Measurements from ENCODE around the gene NAA38. TPM values are rescaled to one million over a fixed set of nuclear protein-coding genes. Genes with fewer than 3 reads are reported as not detected.

Gene NAA38
- polyA plus RNA-seq, 3 donors, result 94.2 to 137 (median 104) TPM

DNA sequence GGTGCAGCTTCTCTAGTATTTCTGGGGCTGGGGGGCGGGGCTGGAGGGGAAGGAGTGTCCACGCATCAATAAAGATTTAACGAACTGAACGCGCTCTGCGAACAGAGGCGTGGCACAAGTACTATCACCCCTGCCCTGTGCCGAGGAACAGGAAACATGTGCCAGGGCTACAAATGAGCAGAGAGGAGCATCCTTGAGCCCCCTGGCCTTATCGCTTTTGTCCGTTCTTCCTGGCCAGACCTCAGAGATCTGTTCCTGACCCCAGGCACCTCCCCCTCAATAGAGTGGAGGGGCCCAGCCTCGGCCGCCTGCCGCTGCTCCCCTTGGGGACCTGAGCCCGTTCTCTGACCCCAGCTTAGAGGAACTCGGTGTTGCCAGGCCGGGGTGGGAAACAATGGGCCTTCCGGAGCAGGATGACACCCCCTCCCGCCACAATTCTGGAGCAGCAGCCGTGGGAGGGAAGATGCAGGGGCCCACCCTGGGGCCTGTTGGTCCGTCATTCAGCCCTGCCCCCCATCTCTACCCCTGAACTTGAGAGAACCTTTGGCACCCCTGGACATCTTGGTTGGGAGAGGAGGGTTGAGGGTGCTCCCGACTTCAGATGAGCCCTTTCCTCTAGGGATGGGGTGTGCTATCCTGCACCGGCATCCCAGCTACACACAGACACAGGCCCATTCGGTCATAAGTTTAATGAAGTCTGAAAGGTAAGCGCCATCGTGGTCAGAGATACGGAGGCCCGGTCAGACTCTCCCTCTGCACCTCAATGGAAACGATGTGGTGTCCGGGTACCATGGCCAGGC is 1.1 kb downstream of the NAA38 start:
- peak; percentile 42 for DNase-seq

DNA sequence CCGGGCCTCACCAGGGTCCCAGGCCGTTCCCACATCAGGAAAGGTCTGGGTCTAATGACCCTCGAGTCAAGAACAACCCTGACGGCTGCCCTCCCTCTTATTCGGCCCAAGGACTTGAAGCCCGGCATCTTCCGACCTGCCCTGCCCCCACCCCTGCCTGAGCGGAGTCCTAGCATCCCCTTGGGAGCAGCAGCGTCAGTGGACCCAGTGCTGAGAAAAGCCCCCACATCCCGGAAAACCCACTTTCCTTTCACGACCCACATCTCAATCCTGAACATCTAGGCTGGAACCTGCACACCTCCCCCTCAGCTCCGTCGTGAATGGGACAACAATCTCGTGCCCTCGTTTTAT is 1.7 kb downstream of the NAA38 start:
- no peak for DNase-seq

DNA sequence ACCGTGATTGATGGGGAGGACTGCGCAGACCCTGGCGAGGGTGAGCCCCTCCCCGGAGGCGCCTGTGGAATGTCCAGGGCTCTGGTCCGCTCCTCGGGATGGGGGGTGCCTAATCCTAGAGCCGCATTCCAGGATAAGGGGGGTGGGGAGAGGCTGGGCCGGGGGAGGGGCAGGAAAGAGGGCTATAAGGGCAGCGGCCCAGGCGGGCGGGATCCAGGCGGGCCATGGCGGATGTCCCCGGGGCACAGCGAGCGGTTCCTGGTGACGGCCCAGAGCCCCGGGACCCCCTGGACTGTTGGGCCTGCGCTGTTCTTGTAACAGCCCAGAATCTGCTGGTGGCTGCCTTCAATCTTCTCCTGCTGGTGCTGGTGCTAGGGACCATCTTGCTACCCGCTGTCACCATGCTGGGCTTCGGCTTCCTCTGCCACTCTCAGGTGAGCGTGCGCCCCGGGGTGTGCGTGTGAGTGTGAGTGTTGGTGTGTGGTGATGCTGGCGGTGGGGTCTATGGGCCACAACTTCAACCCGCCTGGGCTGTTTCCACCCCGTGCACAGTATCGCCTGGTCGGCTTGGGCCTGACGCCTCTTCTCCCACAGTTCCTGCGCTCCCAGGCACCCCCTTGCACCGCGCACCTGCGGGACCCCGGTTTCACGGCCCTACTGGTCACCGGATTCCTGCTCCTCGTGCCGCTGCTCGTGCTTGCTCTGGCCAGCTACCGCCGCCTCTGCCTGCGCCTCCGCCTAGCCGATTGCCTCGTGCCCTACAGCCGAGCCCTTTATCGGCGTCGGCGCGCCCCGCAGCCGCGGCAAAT is 2.3 kb downstream of the NAA38 start, which contains the start of gene TMEM88:
TSS of gene TMEM88 (plus strand) at position 216 of the 809 bp plus-strand sequence. CDS start at position 225, 9 bp downstream.
- DNase-seq, result peak; percentile 51

DNA sequence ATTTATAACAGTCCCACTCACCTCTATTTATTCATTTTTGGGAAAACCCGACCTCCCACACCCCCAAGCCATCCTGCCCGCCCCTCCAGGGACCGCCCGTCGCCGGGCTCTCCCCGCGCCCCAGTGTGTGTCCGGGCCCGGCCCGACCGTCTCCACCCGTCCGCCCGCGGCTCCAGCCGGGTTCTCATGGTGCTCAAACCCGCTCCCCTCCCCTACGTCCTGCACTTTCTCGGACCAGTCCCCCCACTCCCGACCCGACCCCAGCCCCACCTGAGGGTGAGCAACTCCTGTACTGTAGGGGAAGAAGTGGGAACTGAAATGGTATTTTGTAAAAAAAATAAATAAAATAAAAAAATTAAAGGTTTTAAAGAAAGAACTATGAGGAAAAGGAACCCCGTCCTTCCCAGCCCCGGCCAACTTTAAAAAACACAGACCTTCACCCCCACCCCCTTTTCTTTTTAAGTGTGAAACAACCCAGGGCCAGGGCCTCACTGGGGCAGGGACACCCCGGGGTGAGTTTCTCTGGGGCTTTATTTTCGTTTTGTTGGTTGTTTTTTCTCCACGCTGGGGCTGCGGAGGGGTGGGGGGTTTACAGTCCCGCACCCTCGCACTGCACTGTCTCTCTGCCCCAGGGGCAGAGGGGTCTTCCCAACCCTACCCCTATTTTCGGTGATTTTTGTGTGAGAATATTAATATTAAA is 3.1 kb downstream of the NAA38 start:
- no peak for DNase-seq

DNA sequence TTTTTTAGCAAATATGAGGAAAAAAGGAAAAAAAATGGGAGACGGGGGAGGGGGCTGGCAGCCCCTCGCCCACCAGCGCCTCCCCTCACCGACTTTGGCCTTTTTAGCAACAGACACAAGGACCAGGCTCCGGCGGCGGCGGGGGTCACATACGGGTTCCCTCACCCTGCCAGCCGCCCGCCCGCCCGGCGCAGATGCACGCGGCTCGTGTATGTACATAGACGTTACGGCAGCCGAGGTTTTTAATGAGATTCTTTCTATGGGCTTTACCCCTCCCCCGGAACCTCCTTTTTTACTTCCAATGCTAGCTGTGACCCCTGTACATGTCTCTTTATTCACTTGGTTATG is 3.7 kb downstream of the NAA38 start:
- no peak for DNase-seq

DNA sequence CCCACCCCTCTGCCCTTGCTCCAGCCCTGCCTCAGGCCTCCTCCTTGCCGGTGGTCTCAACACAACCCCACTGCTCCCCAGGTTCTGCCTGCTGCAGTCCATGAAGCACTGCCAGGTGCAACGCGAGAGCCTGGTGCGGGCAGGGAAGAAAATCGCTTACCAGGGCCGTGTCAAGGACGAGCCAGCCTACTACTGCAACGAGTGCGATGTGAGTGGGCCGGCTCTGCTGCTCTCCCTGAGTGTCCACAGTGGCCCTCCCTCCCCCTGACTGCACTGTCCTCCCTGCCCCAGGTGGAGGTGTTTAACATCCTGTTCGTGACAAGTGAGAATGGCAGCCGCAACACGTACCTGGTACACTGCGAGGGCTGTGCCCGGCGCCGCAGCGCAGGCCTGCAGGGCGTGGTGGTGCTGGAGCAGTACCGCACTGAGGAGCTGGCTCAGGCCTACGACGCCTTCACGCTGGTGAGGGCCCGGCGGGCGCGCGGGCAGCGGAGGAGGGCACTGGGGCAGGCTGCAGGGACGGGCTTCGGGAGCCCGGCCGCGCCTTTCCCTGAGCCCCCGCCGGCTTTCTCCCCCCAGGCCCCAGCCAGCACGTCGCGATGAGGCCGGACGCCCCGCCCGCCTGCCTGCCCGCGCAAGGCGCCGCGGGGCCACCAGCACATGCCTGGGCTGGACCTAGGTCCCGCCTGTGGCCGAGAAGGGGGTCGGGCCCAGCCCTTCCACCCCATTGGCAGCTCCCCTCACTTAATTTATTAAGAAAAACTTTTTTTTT is 4.3 kb downstream of the NAA38 start:
- no peak for DNase-seq

DNA sequence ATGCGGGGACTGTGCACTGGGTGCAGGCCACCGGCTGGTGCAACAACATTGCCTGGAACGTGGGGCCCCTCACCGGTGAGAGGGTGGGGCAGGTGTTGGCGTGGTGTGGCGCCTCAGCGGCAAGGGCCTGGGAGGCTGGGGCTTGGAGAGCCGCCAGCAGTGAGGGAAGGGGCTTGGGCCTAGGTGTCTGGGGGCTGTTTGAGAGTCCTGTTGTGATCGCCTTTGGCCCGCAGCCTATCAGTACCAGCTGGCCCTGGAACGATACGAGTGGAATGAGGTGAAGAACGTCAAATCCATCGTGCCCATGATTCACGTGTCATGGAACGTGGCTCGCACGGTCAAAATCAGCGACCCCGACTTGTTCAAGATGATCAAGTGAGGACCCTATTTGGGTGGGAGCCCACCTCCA is 5.1 kb downstream of the NAA38 start:
- no peak for DNase-seq

DNA sequence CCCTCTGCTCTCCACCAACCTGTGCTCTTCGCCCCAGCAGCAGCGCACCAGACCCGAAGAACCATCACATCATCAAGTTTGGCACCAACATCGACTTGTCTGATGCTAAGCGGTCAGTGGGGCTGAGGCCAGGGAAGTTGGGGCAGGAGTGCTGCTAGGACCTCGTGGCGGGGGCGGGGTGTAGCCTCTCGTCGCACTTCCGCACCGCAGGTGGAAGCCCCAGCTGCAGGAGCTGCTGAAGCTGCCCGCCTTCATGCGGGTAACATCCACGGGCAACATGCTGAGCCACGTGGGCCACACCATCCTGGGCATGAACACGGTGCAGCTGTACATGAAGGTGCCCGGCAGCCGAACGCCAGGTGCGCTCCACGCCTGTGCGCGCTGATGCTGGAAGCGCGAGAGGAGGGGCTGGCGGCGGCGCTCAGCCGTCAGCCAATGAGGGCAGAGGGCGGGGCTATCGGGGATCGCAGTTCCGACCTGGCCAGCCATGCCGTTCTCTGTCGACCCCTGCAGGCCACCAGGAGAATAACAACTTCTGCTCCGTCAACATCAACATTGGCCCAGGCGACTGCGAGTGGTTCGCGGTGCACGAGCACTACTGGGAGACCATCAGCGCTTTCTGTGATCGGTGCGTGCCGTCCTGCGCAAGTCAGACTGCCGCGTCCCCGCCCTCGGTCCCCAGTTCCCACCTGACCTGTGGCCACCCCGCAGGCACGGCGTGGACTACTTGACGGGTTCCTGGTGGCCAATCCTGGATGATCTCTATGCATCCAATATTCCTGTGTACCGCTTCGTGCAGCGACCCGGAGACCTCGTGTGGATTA is 5.7 kb downstream of the NAA38 start:
- peak; percentile 86 for DNase-seq

DNA sequence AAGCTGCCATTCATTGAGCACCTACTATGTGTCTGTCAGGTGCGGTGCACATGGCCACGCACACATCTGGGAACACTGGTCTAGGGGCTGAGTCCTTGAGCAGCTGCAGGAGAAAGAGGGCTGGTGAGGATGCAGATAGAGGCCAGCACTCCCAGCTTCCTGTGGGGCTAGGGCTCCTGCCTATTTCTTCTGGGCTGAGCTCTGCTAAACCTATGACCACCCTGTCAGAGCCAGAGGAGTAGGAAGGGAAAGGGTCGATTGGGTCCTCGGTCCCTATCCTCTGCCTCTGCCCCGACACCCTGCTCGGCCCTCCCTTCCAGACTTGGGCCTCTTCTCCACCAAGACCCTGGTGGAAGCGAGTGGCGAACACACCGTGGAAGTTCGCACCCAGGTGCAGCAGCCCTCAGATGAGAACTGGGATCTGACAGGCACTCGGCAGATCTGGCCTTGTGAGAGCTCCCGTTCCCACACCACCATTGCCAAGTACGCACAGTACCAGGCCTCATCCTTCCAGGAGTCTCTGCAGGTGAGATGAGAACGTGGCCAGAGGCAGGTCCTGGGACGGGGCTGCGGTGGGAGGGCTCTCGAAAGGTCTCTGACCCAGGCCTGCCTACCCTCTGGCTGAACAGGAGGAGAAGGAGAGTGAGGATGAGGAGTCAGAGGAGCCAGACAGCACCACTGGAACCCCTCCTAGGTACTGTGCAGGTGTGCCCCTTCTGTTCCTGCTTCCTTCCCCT is 6.5 kb downstream of the NAA38 start:
- no peak for DNase-seq

DNA sequence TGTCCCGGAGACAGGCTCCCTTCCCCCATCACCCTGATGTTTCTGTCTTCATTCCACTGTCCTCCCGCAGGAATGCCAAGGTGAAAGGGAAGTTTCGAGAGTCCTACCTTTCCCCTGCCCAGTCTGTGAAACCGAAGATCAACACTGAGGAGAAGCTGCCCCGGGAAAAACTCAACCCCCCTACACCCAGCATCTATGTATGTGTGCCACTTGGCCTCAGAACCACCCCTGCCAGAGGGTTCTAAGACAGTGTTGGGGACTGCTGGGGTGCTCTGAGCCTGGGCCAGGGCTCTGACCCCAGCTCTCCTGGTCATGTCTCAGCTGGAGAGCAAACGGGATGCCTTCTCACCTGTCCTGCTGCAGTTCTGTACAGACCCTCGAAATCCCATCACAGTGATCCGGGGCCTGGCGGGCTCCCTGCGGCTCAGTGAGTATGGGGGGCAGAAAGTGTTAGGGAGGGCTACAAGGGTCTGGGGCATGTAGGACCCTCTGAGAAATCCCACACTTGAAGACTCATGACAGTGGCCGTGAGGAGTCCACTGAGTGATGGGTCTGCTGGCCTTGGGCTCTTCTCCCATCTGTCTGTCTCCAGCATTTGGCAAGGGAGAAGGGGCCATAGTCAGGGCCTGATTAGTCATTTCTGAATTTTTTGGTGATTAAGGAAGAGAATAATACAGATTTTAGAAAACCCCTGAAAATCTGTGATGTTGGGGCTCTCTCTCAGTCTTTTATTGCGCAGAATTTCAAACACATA is 7.4 kb downstream of the NAA38 start:
- no peak for DNase-seq

DNA sequence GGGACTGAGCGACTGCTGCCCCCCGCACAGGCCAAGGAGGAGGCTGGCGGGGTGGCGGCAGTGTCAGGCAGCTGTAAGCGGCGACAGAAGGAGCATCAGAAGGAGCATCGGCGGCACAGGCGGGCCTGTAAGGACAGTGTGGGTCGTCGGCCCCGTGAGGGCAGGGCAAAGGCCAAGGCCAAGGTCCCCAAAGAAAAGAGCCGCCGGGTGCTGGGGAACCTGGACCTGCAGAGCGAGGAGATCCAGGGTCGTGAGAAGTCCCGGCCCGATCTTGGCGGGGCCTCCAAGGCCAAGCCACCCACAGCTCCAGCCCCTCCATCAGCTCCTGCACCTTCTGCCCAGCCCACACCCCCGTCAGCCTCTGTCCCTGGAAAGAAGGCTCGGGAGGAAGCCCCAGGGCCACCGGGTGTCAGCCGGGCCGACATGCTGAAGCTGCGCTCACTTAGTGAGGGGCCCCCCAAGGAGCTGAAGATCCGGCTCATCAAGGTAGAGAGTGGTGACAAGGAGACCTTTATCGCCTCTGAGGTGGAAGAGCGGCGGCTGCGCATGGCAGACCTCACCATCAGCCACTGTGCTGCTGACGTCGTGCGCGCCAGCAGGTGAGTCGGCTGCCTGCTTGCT is 8.1 kb downstream of the NAA38 start:
- DNase-seq, result no peak

DNA sequence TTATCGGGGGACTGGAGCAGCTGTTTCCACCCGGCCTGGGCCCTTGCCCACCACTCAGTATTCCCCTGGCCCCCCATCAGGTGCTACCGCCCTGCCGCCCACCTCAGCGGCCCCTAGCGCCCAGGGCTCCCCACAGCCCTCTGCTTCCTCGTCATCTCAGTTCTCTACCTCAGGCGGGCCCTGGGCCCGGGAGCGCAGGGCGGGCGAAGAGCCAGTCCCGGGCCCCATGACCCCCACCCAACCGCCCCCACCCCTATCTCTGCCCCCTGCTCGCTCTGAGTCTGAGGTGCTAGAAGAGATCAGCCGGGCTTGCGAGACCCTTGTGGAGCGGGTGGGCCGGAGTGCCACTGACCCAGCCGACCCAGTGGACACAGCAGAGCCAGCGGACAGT is 8.6 kb downstream of the NAA38 start:
- DNase-seq, result no peak

DNA sequence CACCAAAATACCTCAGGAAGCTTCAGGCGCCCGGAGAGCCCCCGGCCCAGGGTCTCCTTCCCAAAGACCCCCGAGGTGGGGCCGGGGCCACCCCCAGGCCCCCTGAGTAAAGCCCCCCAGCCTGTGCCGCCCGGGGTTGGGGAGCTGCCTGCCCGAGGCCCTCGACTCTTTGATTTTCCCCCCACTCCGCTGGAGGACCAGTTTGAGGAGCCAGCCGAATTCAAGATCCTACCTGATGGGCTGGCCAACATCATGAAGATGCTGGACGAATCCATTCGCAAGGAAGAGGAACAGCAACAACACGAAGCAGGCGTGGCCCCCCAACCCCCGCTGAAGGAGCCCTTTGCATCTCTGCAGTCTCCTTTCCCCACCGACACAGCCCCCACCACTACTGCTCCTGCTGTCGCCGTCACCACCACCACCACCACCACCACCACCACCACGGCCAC is 9.2 kb downstream of the NAA38 start:
- no peak for DNase-seq

DNA sequence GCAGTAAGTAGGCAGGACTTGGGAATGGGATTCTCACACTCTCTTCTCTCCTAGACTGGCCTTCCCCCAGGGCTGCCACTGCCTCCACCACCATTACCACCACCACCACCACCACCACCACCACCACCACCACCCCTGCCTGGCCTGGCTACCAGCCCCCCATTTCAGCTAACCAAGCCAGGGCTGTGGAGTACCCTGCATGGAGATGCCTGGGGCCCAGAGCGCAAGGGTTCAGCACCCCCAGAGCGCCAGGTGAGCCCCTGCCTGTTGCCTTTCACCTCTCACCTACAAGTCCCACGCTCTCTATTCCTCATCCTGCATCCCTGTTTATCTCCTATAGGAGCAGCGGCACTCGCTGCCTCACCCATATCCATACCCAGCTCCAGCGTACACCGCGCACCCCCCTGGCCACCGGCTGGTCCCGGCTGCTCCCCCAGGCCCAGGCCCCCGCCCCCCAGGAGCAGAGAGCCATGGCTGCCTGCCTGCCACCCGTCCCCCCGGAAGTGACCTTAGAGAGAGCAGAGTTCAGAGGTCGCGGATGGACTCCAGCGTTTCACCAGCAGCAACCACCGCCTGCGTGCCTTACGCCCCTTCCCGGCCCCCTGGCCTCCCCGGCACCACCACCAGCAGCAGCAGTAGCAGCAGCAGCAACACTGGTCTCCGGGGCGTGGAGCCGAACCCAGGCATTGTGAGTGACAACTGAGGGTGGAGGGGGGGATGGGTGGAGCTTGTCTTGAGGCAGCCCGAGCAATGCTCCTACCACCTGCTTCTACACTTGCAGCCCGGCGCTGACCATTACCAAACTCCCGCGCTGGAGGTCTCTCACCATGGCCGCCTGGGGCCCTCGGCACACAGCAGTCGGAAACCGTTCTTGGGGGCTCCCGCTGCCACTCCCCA is 10.3 kb downstream of the NAA38 start:
- DNase-seq, result no peak

DNA sequence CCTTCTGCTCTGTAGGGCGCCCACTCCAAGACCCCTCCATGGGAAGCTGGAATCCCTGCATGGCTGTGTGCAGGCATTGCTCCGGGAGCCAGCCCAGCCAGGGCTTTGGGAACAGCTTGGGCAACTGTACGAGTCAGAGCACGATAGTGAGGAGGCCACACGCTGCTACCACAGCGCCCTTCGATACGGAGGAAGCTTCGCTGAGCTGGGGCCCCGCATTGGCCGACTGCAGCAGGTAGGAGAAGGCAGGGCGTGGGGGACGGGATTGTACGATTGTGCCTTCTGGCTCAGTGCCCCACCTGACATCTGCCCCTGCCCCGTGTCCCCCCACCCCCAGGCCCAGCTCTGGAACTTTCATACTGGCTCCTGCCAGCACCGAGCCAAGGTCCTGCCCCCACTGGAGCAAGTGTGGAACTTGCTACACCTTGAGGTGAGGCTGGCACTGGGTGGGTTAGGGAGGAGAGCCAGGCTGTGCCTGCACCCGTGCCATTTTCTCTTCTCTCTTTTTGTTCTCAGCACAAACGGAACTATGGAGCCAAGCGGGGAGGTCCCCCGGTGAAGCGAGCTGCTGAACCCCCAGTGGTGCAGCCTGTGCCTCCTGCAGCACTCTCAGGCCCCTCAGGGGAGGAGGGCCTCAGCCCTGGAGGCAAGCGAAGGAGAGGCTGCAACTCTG is 11.2 kb downstream of the NAA38 start:
- no peak for DNase-seq

DNA sequence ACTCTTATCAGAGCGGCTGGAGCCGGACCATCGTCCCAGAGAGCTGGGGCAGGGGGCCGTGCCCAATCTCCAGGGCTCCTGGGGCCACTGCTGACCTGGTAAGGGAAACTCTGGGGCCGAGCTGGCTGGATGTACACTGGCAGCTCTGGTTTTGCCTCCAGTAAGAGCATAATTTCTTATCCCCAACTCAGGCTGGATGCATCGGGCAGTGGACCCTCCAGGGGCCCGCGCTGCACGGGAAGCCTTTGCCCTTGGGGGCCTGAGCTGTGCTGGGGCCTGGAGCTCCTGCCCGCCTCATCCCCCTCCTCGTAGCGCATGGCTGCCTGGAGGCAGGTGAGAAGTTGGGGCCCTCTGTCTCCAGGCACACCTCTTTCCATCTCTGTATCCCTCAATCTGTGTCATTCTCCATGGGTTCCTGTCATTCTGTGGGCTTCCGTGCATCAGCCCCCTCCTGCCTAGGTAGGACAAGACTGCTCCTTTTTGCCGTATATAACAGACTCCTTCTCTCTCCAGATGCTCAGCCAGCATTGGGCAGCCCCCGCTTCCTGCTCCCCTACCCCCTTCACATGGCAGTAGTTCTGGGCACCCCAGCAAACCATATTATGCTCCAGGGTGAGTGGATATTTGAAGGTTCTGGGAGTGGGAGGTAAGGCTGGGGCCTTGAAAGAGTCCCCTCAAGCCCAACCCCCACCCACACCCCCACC is 11.8 kb downstream of the NAA38 start:
- no peak for DNase-seq

Measured in renal pelvis (tissue), 4 donors.